GM21717 (cell line): ENCODE data around the gene IL17RA.

Experiments
- ATAC-seq: cut with Tn5 transposase; IDR thresholded peaks from one replicate; pipeline ENCODE4 v1.9.1; 2021; ENCODE audit warnings: mild to moderate bottlenecking, moderate library complexity; ENCODE audit not compliant: unreplicated experiment

IL17RA gene

DNA sequence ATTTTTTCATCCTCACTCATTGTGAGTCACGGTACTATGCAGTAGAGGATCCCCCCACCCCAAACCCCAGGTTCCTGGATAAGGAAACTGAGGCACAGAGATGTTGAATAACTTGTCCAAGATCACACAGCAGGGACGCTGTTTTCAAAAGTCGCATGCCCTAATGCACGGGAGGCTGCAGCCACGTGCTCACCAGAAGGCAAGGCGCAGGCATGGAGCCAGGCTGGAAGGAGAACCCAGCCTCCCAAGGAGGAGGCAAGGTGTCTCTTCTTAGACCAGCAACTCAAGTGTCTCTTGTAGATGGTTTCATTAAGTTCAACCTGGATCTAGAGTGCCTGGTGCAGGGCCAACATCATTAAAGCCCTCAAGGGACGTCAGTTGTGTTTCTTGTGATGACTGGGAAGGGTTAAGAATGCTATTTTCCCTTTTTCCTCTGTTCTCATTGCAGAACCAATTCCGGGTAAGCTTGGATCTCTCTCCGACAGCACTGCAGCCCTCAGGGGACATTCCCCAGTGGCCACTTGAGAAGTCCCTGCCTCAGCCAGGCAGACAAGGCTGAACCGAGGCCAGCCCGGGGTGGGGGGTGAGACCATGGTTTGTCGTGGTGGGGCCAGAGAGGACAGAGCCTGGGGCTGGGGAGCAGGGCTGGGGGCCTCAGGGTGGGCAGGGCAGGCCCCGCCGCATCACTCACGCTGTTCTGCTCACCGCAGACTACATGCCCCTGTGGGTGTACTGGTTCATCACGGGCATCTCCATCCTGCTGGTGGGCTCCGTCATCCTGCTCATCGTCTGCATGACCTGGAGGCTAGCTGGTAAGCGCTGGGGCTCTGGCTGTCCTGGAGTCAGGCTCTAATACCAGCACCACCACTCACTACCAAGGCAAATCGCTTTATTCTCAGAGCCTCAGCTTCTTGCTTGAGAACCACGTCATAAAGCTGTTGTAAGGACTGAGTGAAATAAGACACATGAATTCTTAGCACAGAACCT lies 20.6 kb downstream of the IL17RA start:
- no peak for ATAC-seq

DNA sequence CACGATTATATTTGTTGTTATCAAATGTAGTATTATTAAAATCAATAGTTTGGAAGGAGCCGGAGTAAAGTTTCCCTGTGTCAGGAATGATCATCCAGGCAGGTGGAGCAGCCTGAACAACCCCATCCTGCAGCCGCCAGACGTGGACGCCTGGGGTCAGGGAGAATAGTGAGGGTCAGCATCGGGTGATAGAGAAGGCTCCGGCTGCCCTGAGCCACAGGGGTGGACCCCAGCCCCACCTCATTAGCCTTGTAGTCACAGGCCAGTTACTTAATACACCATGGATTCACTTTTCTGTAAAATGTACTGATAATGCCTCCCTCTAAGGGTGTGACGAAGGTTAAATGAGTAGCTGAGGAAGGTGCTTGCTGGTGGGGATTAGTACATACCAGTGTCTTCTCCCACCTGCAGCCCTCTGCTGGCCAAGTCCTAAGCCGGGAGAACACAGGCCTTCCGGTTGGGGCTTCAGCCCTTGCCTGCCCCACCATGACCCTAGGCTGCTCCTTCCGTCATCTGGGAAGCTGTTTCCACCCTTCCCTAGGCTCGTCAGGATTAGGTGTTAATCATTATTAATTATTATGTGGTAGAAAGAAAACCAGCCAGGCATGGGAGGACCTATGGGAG lies 21.5 kb downstream of the IL17RA start:
- ATAC-seq, result no peak

DNA sequence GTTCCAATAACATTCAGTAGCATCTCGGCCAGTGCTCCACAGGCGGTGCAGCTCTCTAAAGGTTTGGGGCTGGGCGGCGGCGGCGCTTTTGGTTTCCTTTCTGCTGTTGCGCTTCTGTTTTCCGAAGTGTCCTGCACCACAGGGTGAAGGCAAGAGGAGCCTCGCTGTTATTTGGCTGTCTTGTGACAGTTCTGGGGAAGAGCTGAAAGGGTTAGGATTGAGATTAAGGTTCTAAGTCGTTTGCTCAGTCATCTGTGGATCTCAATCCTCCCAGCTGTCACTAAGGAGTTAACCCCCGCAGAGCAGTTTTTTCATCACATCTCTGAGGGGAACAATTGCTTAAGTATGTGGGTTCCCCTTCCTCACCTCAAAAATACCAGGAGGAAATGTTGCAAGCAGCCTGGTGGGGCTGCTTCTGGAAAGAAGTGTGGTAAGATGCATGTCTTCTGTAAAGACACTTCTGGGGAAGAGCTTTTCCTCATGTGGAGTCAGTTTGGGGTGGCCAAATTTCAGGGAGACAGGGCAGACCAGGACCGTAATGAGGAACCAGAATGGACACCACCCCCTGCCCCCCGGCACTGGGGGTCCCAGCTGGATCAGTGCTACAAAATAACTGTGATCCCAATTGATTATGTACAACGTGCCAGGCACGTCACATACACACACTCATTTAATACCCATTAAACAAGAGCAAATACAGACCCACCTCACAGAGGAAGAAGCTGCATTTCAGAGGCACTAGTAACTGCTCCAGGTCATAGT lies 22.2 kb downstream of the IL17RA start:
- no peak for ATAC-seq

DNA sequence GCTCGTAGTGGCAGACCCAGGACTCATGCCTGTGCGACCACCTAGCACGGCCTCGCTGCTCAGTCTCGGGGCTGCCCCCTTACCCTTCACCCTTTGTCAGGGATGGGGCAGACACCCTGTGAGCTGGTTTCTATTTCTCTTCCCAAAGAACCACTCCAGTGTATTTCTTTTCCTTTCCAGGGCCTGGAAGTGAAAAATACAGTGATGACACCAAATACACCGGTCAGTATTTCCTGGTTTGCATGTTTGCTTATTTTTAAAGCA lies 22.7 kb downstream of the IL17RA start:
- ATAC-seq, result no peak

DNA sequence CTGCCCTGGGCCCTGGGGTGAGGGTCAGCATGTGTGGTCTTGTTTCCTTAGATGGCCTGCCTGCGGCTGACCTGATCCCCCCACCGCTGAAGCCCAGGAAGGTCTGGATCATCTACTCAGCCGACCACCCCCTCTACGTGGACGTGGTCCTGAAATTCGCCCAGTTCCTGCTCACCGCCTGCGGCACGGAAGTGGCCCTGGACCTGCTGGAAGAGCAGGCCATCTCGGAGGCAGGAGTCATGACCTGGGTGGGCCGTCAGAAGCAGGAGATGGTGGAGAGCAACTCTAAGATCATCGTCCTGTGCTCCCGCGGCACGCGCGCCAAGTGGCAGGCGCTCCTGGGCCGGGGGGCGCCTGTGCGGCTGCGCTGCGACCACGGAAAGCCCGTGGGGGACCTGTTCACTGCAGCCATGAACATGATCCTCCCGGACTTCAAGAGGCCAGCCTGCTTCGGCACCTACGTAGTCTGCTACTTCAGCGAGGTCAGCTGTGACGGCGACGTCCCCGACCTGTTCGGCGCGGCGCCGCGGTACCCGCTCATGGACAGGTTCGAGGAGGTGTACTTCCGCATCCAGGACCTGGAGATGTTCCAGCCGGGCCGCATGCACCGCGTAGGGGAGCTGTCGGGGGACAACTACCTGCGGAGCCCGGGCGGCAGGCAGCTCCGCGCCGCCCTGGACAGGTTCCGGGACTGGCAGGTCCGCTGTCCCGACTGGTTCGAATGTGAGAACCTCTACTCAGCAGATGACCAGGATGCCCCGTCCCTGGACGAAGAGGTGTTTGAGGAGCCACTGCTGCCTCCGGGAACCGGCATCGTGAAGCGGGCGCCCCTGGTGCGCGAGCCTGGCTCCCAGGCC lies 23.7 kb downstream of the IL17RA start:
- ATAC-seq, result no peak

DNA sequence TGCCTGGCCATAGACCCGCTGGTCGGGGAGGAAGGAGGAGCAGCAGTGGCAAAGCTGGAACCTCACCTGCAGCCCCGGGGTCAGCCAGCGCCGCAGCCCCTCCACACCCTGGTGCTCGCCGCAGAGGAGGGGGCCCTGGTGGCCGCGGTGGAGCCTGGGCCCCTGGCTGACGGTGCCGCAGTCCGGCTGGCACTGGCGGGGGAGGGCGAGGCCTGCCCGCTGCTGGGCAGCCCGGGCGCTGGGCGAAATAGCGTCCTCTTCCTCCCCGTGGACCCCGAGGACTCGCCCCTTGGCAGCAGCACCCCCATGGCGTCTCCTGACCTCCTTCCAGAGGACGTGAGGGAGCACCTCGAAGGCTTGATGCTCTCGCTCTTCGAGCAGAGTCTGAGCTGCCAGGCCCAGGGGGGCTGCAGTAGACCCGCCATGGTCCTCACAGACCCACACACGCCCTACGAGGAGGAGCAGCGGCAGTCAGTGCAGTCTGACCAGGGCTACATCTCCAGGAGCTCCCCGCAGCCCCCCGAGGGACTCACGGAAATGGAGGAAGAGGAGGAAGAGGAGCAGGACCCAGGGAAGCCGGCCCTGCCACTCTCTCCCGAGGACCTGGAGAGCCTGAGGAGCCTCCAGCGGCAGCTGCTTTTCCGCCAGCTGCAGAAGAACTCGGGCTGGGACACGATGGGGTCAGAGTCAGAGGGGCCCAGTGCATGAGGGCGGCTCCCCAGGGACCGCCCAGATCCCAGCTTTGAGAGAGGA lies 24.5 kb downstream of the IL17RA start:
- no peak for ATAC-seq

DNA sequence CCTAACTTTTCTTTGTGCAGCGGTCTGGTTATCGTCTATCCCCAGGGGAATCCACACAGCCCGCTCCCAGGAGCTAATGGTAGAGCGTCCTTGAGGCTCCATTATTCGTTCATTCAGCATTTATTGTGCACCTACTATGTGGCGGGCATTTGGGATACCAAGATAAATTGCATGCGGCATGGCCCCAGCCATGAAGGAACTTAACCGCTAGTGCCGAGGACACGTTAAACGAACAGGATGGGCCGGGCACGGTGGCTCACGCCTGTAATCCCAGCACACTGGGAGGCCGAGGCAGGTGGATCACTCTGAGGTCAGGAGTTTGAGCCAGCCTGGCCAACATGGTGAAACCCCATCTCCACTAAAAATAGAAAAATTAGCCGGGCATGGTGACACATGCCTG lies 25.2 kb downstream of the IL17RA start:
- no peak for ATAC-seq

DNA sequence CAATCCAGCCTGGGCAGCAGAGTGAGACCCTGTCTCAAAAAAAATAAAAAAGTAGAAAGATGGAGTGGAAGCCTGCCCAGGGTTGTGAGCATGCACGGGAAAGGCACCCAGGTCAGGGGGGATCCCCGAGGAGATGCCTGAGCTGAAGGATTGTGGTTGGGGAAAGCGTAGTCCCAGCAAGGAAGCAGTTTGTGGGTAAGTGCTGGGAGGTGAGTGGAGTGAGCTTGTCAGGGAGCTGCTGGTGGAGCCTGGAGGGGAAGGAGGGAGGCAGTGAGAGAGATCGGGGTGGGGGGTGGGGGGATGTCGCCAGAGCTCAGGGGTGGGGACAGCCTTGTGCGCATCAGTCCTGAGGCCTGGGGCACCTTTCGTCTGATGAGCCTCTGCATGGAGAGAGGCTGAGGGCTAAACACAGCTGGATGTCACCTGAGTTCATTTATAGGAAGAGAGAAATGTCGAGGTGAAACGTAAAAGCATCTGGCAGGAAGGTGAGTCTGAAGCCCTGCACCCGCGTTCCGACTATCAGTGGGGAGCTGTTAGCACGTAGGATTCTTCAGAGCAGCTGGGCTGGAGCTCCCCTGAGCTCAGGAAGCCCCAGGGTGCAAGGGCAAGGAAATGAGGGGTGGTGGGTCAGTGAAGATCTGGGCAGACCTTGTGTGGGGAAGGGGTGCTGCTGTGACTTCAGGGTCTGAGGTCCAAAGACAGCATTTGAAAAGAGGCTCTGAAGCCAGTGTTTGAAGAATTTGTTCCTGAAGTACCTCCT lies 26.2 kb downstream of the IL17RA start:
- ATAC-seq, result no peak

DNA sequence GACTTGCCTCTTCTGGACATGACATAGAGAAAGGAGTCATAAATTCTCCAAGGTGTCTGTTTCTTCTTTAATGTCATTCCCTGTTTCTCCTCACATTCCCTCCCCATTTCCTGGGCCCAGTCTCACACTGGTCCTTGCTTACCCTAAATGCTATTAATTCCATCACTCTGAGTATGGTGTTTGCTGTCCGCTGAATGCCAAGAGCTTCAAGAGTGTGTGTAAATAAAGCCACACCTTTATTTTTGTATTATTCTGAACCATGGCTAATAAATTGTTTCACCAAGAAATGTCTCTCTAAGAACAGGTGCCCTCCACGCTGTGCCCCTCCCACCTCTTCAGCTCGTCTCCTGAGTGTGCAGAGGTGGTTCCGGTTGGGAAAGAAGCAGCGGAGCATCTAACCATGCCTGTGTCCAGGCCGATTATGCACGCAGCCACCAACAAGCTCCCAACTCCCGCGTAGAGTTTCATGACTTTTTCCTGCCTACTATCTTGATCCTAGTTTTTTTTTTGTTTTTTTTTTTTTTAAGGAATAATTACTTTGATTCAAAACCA lies 27.8 kb downstream of the IL17RA start:
- no peak for ATAC-seq

DNA sequence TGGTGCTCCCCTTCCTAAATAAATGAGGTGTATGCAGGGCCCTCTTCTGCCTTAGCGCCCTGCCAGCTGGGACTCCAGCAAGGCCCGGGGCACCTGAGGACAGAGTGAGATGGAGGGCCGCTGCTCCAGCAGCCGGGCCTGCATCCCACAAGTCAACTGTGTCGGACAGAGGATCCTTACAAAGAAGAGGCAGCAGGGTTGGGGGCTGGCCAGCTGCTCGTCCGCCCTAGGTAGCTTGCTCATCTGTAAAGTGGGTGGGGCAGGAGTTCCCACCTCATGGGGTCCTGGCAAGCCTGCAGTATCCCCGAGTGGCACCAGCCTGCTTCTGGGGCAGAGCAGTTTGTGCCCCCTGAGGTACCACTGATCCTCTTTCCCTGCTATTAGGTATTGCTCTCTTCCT lies 28.8 kb downstream of the IL17RA start:
- no peak for ATAC-seq

DNA sequence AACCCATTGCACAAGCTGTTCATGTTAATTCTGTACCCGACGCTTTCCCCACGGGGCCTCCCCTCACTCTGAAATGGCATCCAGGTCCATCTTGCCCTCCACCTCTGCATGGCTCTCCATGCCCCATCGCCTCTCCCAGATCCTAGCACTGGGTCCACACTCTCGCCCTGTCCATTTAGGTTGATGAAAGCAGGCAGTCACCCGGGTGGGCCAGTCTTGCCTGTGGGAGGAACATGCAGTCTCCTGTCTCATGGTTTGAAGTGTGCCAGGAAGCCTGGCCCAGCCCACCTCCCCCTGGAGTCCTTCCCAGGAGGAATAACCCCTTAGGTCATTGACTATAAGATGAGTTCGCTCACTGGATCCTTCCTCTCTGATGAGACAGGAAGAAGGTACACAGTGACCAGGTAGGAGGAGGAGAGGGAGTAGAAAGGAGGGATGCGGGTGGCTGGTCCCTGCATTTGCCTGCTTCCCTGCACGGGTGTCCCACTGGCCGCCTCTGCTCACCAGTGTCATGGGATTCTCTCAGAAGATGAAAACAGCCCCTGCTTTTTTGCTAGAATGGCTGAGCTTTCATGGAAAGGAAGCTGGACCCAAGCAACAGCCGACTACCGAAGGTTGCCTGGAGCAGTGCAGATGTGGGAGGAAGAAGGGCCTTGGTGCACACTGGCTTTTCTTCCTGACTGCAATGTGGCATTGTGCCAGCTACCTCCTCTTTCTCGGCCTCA lies 29.5 kb downstream of the IL17RA start:
- no peak for ATAC-seq

DNA sequence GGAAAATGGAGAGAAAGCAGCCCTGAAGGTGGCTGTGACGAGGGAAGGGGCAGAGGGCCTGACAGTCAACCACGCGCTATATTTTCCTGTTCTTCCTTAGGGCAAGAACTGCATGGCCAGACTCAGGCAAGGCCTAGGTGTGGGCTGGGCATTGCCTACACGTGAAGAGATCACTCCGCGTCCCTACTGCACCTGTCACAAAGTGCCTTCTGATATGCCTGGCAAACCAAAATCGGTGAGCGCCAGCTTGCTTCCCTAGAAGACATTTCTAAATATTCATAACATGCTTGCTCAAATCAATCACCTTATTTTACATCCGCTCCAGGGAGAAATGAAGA lies 30.1 kb downstream of the IL17RA start:
- no peak for ATAC-seq

DNA sequence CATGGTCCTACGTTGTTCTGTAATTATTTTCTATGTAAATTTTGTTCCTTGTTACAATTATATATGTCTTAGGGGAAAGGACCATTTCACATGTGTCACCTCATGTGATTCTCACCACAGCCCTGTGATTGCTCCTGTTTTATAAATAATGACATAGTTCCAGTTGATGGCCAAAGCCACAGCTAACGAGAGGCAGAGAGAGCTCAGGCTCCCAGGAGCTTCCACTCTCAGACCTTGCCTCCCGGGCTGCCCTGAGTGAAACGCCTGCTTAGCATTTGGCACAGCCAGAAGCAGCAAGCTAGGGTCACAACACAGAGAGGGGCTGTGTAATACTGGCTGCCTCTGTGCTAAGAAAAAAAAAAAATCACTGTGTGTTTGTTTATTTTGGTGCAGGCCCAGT lies 30.4 kb downstream of the IL17RA start:
- no peak for ATAC-seq

DNA sequence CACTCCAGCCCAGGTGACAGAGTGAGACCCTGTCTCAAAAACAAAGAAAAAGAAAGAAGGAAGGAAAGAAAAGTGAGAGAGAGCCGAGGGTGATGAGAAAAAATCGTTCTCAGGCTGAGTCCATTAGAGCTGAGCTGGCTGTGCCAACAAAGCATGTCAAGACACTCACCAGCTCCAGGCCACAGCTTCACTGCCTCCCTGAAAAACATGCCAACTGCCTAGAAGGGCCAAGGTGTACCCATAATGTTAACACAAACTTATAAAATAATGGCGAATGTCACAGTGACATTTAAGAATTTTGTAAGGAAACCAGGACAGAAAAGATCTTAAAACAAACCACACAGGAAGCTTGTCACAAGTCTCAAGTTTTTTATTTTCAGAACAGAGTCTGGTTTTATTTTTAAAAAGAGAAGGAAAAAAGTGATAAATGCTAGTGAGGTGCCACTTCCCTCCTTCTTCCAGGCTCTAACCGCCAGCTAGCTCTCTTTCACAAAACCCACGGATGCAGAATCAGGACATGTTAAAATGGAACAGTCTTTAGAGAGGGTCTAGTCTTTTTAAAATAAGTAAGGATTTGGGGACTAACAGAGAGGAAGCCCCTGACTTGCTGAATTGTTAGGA lies 31.3 kb downstream of the IL17RA start:
- no peak for ATAC-seq

DNA sequence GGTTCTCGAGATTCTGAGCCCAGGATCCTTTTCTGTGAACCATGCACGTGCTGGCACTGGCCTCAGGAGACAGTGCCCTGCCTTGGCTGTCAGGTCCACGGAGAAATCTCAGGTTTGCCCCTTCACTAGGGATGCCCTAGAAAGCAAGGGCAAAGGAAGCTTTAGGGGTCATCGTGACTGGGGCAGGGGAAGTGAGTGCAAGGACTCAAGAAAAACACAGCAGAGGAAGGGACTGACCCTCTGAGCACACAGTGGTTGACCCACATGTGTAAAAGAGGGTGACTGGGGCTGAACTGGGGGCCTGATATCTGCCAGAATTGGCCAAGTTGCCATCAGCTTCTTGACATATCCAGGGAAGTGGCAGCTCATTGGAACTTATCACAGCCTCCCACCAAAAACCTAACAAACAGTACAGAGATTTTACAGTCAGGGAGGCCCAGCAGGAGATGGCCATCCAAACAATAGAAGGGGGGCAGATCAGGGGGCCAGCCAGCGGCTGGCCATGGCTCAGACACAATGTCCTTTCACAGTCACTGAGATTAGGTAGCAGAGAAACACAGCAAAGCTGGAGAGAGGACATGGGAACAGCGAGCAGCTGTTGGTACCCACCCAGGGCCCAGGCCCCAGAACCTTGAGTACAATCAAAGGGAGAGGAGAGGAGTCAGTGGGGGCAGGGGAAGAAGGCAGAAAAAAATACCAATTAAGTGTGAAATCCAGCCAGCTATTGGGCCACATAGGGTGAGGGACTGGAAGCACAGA lies 32.0 kb downstream of the IL17RA start:
- ATAC-seq, result no peak

DNA sequence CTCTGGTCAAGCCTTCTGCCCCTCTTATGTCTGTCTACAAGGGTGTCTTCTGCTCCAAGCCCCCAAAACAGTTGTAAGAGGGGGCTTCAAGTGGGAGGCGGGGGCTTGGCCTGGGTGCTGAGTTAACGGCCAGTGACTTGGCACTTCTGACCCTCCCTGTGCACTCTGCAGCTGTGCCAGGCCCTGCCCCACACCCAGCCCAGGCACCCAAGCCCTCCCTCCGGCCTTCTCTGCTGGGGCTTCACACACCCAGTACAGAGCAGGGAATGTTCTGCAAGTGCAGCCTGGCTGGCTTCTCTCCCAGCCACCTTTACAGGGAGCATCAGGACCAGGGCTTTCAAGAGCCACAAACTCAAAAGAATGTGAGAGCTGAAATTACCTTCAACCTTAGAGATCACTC lies 32.6 kb downstream of the IL17RA start:
- ATAC-seq, result no peak

DNA sequence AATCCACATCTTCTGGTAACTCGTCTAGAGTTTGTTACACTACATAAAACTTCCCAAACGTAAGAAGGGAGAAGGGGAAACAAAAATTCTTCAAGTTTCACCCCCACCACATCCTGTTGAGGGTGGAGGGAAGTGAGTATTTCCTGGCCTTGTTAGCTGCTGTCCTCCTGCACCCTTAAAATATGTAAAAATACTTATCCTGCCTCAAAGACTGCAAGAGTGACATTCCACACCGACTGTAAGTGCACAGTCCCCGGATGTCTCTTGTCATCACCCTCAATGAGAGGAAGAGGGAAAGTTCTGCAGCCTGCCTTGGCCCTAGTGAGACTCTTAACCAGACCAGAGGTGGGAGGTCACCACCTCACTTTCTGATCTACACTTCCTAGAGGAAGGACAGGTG lies 33.1 kb downstream of the IL17RA start:
- ATAC-seq, result no peak

DNA sequence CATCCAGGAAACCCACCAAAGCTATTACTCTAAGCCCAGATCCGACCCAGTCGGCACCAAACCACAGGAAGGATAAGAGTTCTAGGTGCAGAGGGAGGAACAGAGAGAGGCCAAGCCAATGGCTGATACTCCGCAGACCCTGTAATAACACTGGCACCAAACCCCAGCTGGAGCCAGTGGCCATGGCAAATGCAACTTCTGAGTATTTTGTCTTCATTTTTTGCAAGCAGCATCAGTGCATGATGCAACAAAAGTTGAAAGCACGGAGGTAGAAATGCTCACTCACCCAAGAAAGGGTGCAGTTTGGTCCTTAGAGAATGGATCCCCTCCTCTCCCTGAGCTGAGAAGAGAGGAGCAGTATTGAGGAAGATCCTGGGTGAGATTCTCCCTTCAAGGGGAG lies 33.5 kb downstream of the IL17RA start:
- ATAC-seq, result no peak
